GM23338 (cell line): Measurements from ENCODE around the gene BHLHE23. TPM values are rescaled to one million over a fixed set of nuclear protein-coding genes. Genes with fewer than 3 reads are reported as not detected.

ENCODE experiments used
- ATAC-seq: fragments of 200-7000 bp; cut with Tn5 transposase; 3 replicates; pipeline ENCODE4 v1.9.1; 2020
- DNase-seq: peaks from one replicate; pipeline ENCODE4 v3.0.0-alpha.2; 2015; ENCODE audit warnings: low spot score
- H2AFZ ChIP-seq: fragments of 200-600 bp; sonication (generic); 2 replicates; pipeline ENCODE4 v1.8.0; 2016; ENCODE audit warnings: antibody characterized with exemption, mild to moderate bottlenecking, moderate library complexity
- H3F3A ChIP-seq: fragments of 200-600 bp; sonication (generic); replicated peaks from 2 replicates; pipeline ENCODE4 v1.8.0; 2017; ENCODE audit warnings: antibody characterized with exemption, mixed run types, low read depth
- H3K27ac ChIP-seq: fragments of 200-600 bp; sonication (generic); 2 replicates; pipeline ENCODE4 v1.6.1; 2016; ENCODE audit warnings: low read depth
- H3K27me3 ChIP-seq: fragments of 200-600 bp; sonication (generic); 2 replicates; pipeline ENCODE4 v1.8.0; 2016; ENCODE audit warnings: mild to moderate bottlenecking, mixed run types, moderate library complexity; ENCODE audit not compliant: insufficient read depth
- H3K36me3 ChIP-seq: fragments of 200-600 bp; sonication (generic); 2 replicates; pipeline ENCODE4 v1.8.0; 2016; ENCODE audit warnings: mild to moderate bottlenecking; ENCODE audit not compliant: insufficient read depth
- H3K4me1 ChIP-seq: fragments of 200-600 bp; sonication (generic); 2 replicates; pipeline ENCODE4 v1.8.0; 2016; ENCODE audit warnings: mild to moderate bottlenecking, moderate library complexity; ENCODE audit not compliant: insufficient read depth
- H3K4me2 ChIP-seq: fragments of 200-600 bp; sonication (generic); 2 replicates; pipeline ENCODE4 v1.7.1; 2017; ENCODE audit warnings: mixed run types
- H3K4me3 ChIP-seq: fragments of 200-600 bp; sonication (generic); 2 replicates; pipeline ENCODE4 v1.6.1; 2016; ENCODE audit warnings: mixed run types
- H3K79me2 ChIP-seq: fragments of 200-600 bp; sonication (generic); replicated peaks from 2 replicates; pipeline ENCODE4 v1.8.0; 2017; ENCODE audit warnings: mild to moderate bottlenecking; ENCODE audit not compliant: insufficient read depth
- H3K9me2 ChIP-seq: fragments of 200-600 bp; sonication (generic); 2 replicates; pipeline ENCODE4 v1.8.0; 2017; ENCODE audit not compliant: insufficient read depth
- H4K20me1 ChIP-seq: fragments of 200-600 bp; sonication (generic); replicated peaks from 2 replicates; pipeline ENCODE4 v1.8.0; 2017; ENCODE audit warnings: mild to moderate bottlenecking; ENCODE audit not compliant: insufficient read depth
- H3K27ac Mint-ChIP-seq: 2 replicates; pipeline ENCODE4 v1.8.0; 2020; ENCODE audit warnings: inconsistent platforms, mild to moderate bottlenecking, moderate library complexity, mixed read lengths
- H3K27me3 Mint-ChIP-seq: 3 replicates; pipeline ENCODE4 v1.8.0; 2022; ENCODE audit warnings: low read depth, mild to moderate bottlenecking, moderate library complexity, mixed read lengths, inconsistent platforms; ENCODE audit not compliant: insufficient read depth, poor library complexity
- H3K36me3 Mint-ChIP-seq: 3 replicates; pipeline ENCODE4 v1.8.0; 2021; ENCODE audit warnings: low read depth, mild to moderate bottlenecking, inconsistent platforms, moderate library complexity, mixed read lengths
- H3K4me1 Mint-ChIP-seq: 3 replicates; pipeline ENCODE4 v1.8.0; 2020; ENCODE audit warnings: mild to moderate bottlenecking, inconsistent platforms, mixed read lengths
- H3K4me3 Mint-ChIP-seq: 3 replicates; pipeline ENCODE4 v1.8.0; 2021; ENCODE audit warnings: moderate library complexity, mild to moderate bottlenecking, inconsistent platforms, mixed read lengths
- H3K9me3 Mint-ChIP-seq: 3 replicates; pipeline ENCODE4 v1.8.0; 2020; ENCODE audit warnings: moderate library complexity, mild to moderate bottlenecking, inconsistent platforms, mixed read lengths
- CTCF ChIP-seq, 2 experiments: fragments of 200-600 bp in 1 of 2; sonication (generic) in 1 of 2; conservative IDR thresholded peaks; 2 replicates each; pipeline versions ENCODE4 v1.5.1 to v1.6.1; 2016 to 2017; ENCODE audit warnings: antibody characterized with exemption in 2 of 2, low read depth in 2 of 2, mild to moderate bottlenecking in 2 of 2, moderate library complexity in 1 of 2
- ETS1 ChIP-seq: IDR thresholded peaks from 2 replicates; pipeline ENCODE4 v1.6.1; 2016; ENCODE audit warnings: antibody characterized with exemption
- EZH2 ChIP-seq: fragments of 200-600 bp; sonication (generic); IDR thresholded peaks from one replicate; pipeline ENCODE4 v1.8.0; 2017; ENCODE audit warnings: antibody characterized with exemption, mild to moderate bottlenecking, low read depth; ENCODE audit not compliant: unreplicated experiment
- EZH2phosphoT487 ChIP-seq: fragments of 200-600 bp; sonication (generic); IDR thresholded peaks from one replicate; pipeline ENCODE4 v1.8.1; 2018; ENCODE audit warnings: antibody characterized with exemption; ENCODE audit not compliant: unreplicated experiment
- JUNB ChIP-seq: IDR thresholded peaks from one replicate; pipeline ENCODE4 v1.6.1; 2016; ENCODE audit warnings: antibody characterized with exemption; ENCODE audit not compliant: unreplicated experiment
- NANOG ChIP-seq: IDR thresholded peaks from 2 replicates; pipeline ENCODE4 v1.6.1; 2016; ENCODE audit warnings: antibody characterized with exemption, borderline replicate concordance
- POLR2AphosphoS5 ChIP-seq: IDR thresholded peaks from 2 replicates; pipeline ENCODE4 v1.6.1; 2016; ENCODE audit warnings: antibody characterized with exemption, low read depth
- ZNF331 ChIP-seq: fragments of 250-450 bp; sonication (Bioruptor Pico); IDR thresholded peaks from 2 replicates; pipeline ENCODE4 v1.5.0; 2020; ENCODE audit warnings: low read depth, mild to moderate bottlenecking, moderate library complexity
- ZNF462 ChIP-seq: fragments of 250-450 bp; sonication (Bioruptor Pico); IDR thresholded peaks from 2 replicates; pipeline ENCODE4 v1.5.0; 2020; ENCODE audit warnings: mild to moderate bottlenecking, moderate library complexity
- polyA plus RNA-seq: library from polyadenylated mRNA; unstranded; fragments of >200 nt; fragmentation: Nextera tagmentation; extraction: Ambion mirVana; gene quantifications from 2 replicates; pipeline ENCODE4 v1.2.1, GENCODE V29; 2016
- total RNA-seq: library from RNA; depleted of rRNA; stranded (reverse); fragments of >200 nt; shearing (Covaris generic); gene quantifications from 2 replicates; pipeline ENCODE4 v1.2.3, GENCODE V29; 2014

The BHLHE23 gene
- total and polyA plus RNA-seq, 2 experiments from 2014 or later = 0.52 to 5.0 TPM

- H3K4me3 ChIP-seq = no peak overlapping the region
These were observed 47.3 kb upstream of the BHLHE23 start for GRCh38 chr20:63054103-63054474.

GRCh38 chr20:63053432-63054102, 46.8 kb upstream of the BHLHE23 start:
- Histone ChIP-seq H3K4me3 (no peak overlapping the region), H4K20me1 (no peaks in the 10 kb centered on the region), H3K79me2 (no peaks in the 10 kb centered on the region), H3K9me2 (no peaks in the 10 kb centered on the region), H3K4me1 (no peaks in the 10 kb centered on the region), H3K36me3 (no peaks in the 10 kb centered on the region), H3F3A (peaks cover 17% of the 10 kb centered on the region), H2AFZ (no peak overlapping the region), H3K4me2 (no peak overlapping the region), H3K27me3 (peaks cover 5% of the 10 kb centered on the region; the same call in 1 of the 2 replicates), H3K27ac (no peak overlapping the region)
- DNase-seq (no peak), ATAC-seq (no peak)
- H3K4me3 Mint-ChIP-seq = no peak overlapping the region
- TF ChIP-seq NANOG (no peak), POLR2AphosphoS5 (no peak), ZNF462 (no peak), EZH2 (no peak), JUNB (no peak), EZH2phosphoT487 (no peak), ZNF331 (CRISPR knock-in tag) (no peak), ETS1 (no peak)
- no peak overlapping the region for H3K27ac Mint-ChIP-seq
- peaks cover 8% of the 10 kb centered on the region; the same call in 2 of the 3 replicates for H3K9me3 Mint-ChIP-seq
- H3K27me3 Mint-ChIP-seq = peaks cover 6% of the 10 kb centered on the region
- H3K36me3 Mint-ChIP-seq = no peaks in the 10 kb centered on the region; the same call in 2 of the 3 replicates
- peaks cover 9% of the 10 kb centered on the region for H3K4me1 Mint-ChIP-seq

More at GRCh38 chr20:63054103-63054474, 47.3 kb upstream of the BHLHE23 start:
- peaks cover 5% of the 10 kb centered on the region; the same call in 1 of the 2 replicates for H3K27me3 ChIP-seq
- Mint-ChIP-seq H3K4me3 (no peak overlapping the region), H3K36me3 (no peaks in the 10 kb centered on the region; the same call in 2 of the 3 replicates), H3K27me3 (peaks cover 6% of the 10 kb centered on the region), H3K4me1 (peaks cover 9% of the 10 kb centered on the region), H3K9me3 (peaks cover 5% of the 10 kb centered on the region; the same call in 2 of the 3 replicates), H3K27ac (no peak overlapping the region)
- no peaks in the 10 kb centered on the region for H3K9me2 ChIP-seq
- DNase-seq (no peak), ATAC-seq (no peak)
- H3K4me1 ChIP-seq = no peaks in the 10 kb centered on the region
- H3K79me2 ChIP-seq = no peaks in the 10 kb centered on the region
- no peak overlapping the region for H3K4me2 ChIP-seq
- TF ChIP-seq POLR2AphosphoS5 (no peak), JUNB (no peak), CTCF (conservative IDR thresholded peaks at IDR 0.05; ENCODE audit: low read depth in 2 of 2) (no peak), ZNF331 (CRISPR knock-in tag) (no peak)
- no peak overlapping the region for H2AFZ ChIP-seq
- no peak overlapping the region for H3K27ac ChIP-seq
- peaks cover 17% of the 10 kb centered on the region for H3F3A ChIP-seq
- no peaks in the 10 kb centered on the region for H4K20me1 ChIP-seq
- no peaks in the 10 kb centered on the region for H3K36me3 ChIP-seq
